ENCODE measurements around the gene PAH.

- no peak for TF ChIP-seq CTBP1 (IDR thresholded peaks at IDR 0.05; ENCODE audit: borderline replicate concordance)
- no peak for TF ChIP-seq TARDBP (IDR thresholded peaks at IDR 0.05)
- no peak for TF ChIP-seq FOXA1 (IDR thresholded peaks at IDR 0.05)
- TF ChIP-seq SUZ12 (IDR thresholded peaks at IDR 0.05): no peak
- TF ChIP-seq SP1 (IDR thresholded peaks at IDR 0.05): no peak
- TF ChIP-seq HDGF (IDR thresholded peaks at IDR 0.05; ENCODE audit: borderline replicate concordance): no peak
- no peak for TF ChIP-seq FOXM1 (IDR thresholded peaks at IDR 0.05; ENCODE audit: borderline replicate concordance)
- no peak for TF ChIP-seq ELF4 (IDR thresholded peaks at IDR 0.05)
- TF ChIP-seq BHLHE40 (IDR thresholded peaks at IDR 0.05; ENCODE audit: borderline replicate concordance): no peak
- no peak for TF ChIP-seq NFRKB (IDR thresholded peaks at IDR 0.05)
- no peak for TF ChIP-seq LEF1 (IDR thresholded peaks at IDR 0.05; ENCODE audit: borderline replicate concordance)
- TF ChIP-seq PKNOX1 (IDR thresholded peaks at IDR 0.05): no peak
Observed at GRCh38 chr12:102955926-102956737, 39.1 kb upstream of the PAH start.

Measured in HEK293T (cell line).